Activated T-cell treated with anti-CD3 and anti-CD28 coated beads, Interleukin-2, amount 50 U/mL, for 4 hours (primary cell): Measurements from ENCODE around the gene CD58. TPM values are rescaled to one million over a fixed set of nuclear protein-coding genes. Genes with fewer than 3 reads are reported as not detected.

ENCODE experiments used
- ATAC-seq, 2 donors: fragments of 200-7000 bp; cut with Tn5 transposase; one replicate each; pipeline ENCODE4 v1.10.0; 2021
- DNase-seq: peaks from one replicate; pipeline ENCODE4 v3.0.0-alpha.2; 2020
- H3K27me3 Mint-ChIP-seq: one replicate; pipeline ENCODE4 v1.8.0; 2021; ENCODE audit warnings: low read depth, mixed read lengths
- H3K36me3 Mint-ChIP-seq: one replicate; pipeline ENCODE4 v1.8.0; 2022; ENCODE audit warnings: mixed read lengths; ENCODE audit not compliant: insufficient read depth
- H3K4me1 Mint-ChIP-seq: one replicate; pipeline ENCODE4 v1.8.0; 2021; ENCODE audit warnings: low read depth, mixed read lengths
- H3K4me3 Mint-ChIP-seq: one replicate; pipeline ENCODE4 v1.8.0; 2021; ENCODE audit warnings: mild to moderate bottlenecking, moderate library complexity, mixed read lengths
- H3K9me3 Mint-ChIP-seq: one replicate; pipeline ENCODE4 v1.8.0; 2021; ENCODE audit warnings: mixed read lengths
- total RNA-seq, 3 donors: library from RNA; stranded (reverse); gene quantifications; one replicate each; pipeline ENCODE4 v1.2.1, GENCODE V29; 2021

CD58 gene
- total RNA-seq, 3 donors from 2014 or later: 8.6 to 15.0 (median 9.4) TPM

- no peaks in the 10 kb centered on the region for H3K27me3 Mint-ChIP-seq
- no peaks in the 10 kb centered on the region for H3K9me3 Mint-ChIP-seq
- H3K4me3 Mint-ChIP-seq: no peak overlapping the region
- H3K36me3 Mint-ChIP-seq: no peaks in the 10 kb centered on the region
- ATAC-seq: no peak
- peaks cover 13% of the 10 kb centered on the region for H3K4me1 Mint-ChIP-seq
- DNase-seq: no peak
These were observed 73.9 kb downstream of the CD58 start for GRCh38 chr1:116496898-116497297.

- H3K36me3 Mint-ChIP-seq: no peaks in the 10 kb centered on the region
- DNase-seq (no peak), ATAC-seq (no peak)
- no peak overlapping the region for H3K4me3 Mint-ChIP-seq
- H3K4me1 Mint-ChIP-seq: peaks cover 12% of the 10 kb centered on the region
- H3K9me3 Mint-ChIP-seq: no peaks in the 10 kb centered on the region
- H3K27me3 Mint-ChIP-seq: no peaks in the 10 kb centered on the region
These were observed 74.4 kb downstream of the CD58 start for GRCh38 chr1:116496380-116496779.

- ATAC-seq: no peak
- Mint-ChIP-seq H3K4me3 (no peak overlapping the region), H3K27me3 (no peaks in the 10 kb centered on the region), H3K9me3 (no peaks in the 10 kb centered on the region), H3K36me3 (no peaks in the 10 kb centered on the region), H3K4me1 (peaks cover 11% of the 10 kb centered on the region)
- DNase-seq: no peak
These were observed 75.3 kb downstream of the CD58 start for GRCh38 chr1:116495535-116495934.

GRCh38 chr1:116494745-116495144 lies 76.1 kb downstream of the CD58 start:
- no peak for ATAC-seq
- Mint-ChIP-seq H3K9me3 (no peaks in the 10 kb centered on the region), H3K36me3 (no peaks in the 10 kb centered on the region), H3K27me3 (no peaks in the 10 kb centered on the region), H3K4me3 (no peak overlapping the region), H3K4me1 (peaks cover 10% of the 10 kb centered on the region)
- DNase-seq: no peak

- DNase-seq (no peak), ATAC-seq (no peak)
- H3K27me3 Mint-ChIP-seq: no peaks in the 10 kb centered on the region
- no peak overlapping the region for H3K4me3 Mint-ChIP-seq
- H3K4me1 Mint-ChIP-seq: peaks cover 10% of the 10 kb centered on the region
- no peaks in the 10 kb centered on the region for H3K9me3 Mint-ChIP-seq
- no peaks in the 10 kb centered on the region for H3K36me3 Mint-ChIP-seq
These were observed 76.5 kb downstream of the CD58 start for GRCh38 chr1:116494353-116494692.

GRCh38 chr1:116493484-116494352 lies 77.1 kb downstream of the CD58 start:
- no peak for DNase-seq
- Mint-ChIP-seq H3K36me3 (no peaks in the 10 kb centered on the region), H3K27me3 (no peaks in the 10 kb centered on the region), H3K9me3 (no peaks in the 10 kb centered on the region), H3K4me1 (peaks cover 6% of the 10 kb centered on the region), H3K4me3 (no peak overlapping the region)
- ATAC-seq: no peak

GRCh38 chr1:116493036-116493435 lies 77.8 kb downstream of the CD58 start:
- Mint-ChIP-seq H3K36me3 (no peaks in the 10 kb centered on the region), H3K4me3 (no peak overlapping the region), H3K9me3 (no peaks in the 10 kb centered on the region), H3K4me1 (peaks cover 6% of the 10 kb centered on the region), H3K27me3 (no peaks in the 10 kb centered on the region)
- ATAC-seq (no peak), DNase-seq (no peak)

- ATAC-seq (no peak), DNase-seq (no peak)
- H3K27me3 Mint-ChIP-seq: no peaks in the 10 kb centered on the region
- no peaks in the 10 kb centered on the region for H3K36me3 Mint-ChIP-seq
- no peaks in the 10 kb centered on the region for H3K9me3 Mint-ChIP-seq
- no peak overlapping the region for H3K4me3 Mint-ChIP-seq
- H3K4me1 Mint-ChIP-seq: peaks cover 6% of the 10 kb centered on the region
These were observed 78.4 kb downstream of the CD58 start for GRCh38 chr1:116492358-116492811.

- DNase-seq (no peak), ATAC-seq (no peak)
- no peaks in the 10 kb centered on the region for H3K9me3 Mint-ChIP-seq
- peaks cover 5% of the 10 kb centered on the region for H3K4me1 Mint-ChIP-seq
- no peaks in the 10 kb centered on the region for H3K27me3 Mint-ChIP-seq
- H3K4me3 Mint-ChIP-seq: no peak overlapping the region
- H3K36me3 Mint-ChIP-seq: no peaks in the 10 kb centered on the region
These were observed 79.0 kb downstream of the CD58 start for GRCh38 chr1:116491700-116492357.

- H3K9me3 Mint-ChIP-seq: no peaks in the 10 kb centered on the region
- ATAC-seq: no peak
These were observed 80.2 kb downstream of the CD58 start for GRCh38 chr1:116490588-116490987.

GRCh38 chr1:116489231-116489697 lies 81.6 kb downstream of the CD58 start:
- Mint-ChIP-seq H3K4me1 (peaks cover 2% of the 10 kb centered on the region), H3K4me3 (no peak overlapping the region), H3K9me3 (no peaks in the 10 kb centered on the region), H3K27me3 (no peaks in the 10 kb centered on the region), H3K36me3 (no peaks in the 10 kb centered on the region)
- DNase-seq (no peak), ATAC-seq (no peak)

More at GRCh38 chr1:116490588-116490987, 80.2 kb downstream of the CD58 start:
- H3K4me3 Mint-ChIP-seq: no peak overlapping the region
- no peaks in the 10 kb centered on the region for H3K27me3 Mint-ChIP-seq
- H3K36me3 Mint-ChIP-seq: no peaks in the 10 kb centered on the region
- peaks cover 2% of the 10 kb centered on the region for H3K4me1 Mint-ChIP-seq
- no peak for DNase-seq

- Mint-ChIP-seq H3K9me3 (no peaks in the 10 kb centered on the region), H3K4me3 (no peak overlapping the region), H3K4me1 (peaks cover 2% of the 10 kb centered on the region), H3K36me3 (no peaks in the 10 kb centered on the region), H3K27me3 (no peaks in the 10 kb centered on the region)
- DNase-seq (no peak), ATAC-seq (no peak)
These were observed 82.8 kb downstream of the CD58 start for GRCh38 chr1:116488071-116488470.

GRCh38 chr1:116487583-116487982 lies 83.2 kb downstream of the CD58 start:
- Mint-ChIP-seq H3K36me3 (no peaks in the 10 kb centered on the region), H3K27me3 (no peaks in the 10 kb centered on the region), H3K4me1 (peaks cover 2% of the 10 kb centered on the region), H3K4me3 (no peak overlapping the region), H3K9me3 (no peaks in the 10 kb centered on the region)
- no peak for ATAC-seq
- no peak for DNase-seq

- Mint-ChIP-seq H3K4me3 (no peak overlapping the region), H3K27me3 (no peaks in the 10 kb centered on the region), H3K36me3 (no peaks in the 10 kb centered on the region), H3K4me1 (no peaks in the 10 kb centered on the region), H3K9me3 (no peaks in the 10 kb centered on the region)
- DNase-seq (no peak), ATAC-seq (no peak)
These were observed 83.8 kb downstream of the CD58 start for GRCh38 chr1:116487031-116487430.

- Mint-ChIP-seq H3K36me3 (no peaks in the 10 kb centered on the region), H3K4me1 (no peaks in the 10 kb centered on the region), H3K9me3 (no peaks in the 10 kb centered on the region), H3K4me3 (no peak overlapping the region), H3K27me3 (no peaks in the 10 kb centered on the region)
- DNase-seq (no peak), ATAC-seq (no peak)
These were observed 84.4 kb downstream of the CD58 start for GRCh38 chr1:116486424-116486823.
